Measurements from ENCODE around the gene PITPNC1.

- TF ChIP-seq CTCF (IDR thresholded peaks at IDR 0.05): no peak
- TF ChIP-seq POLR2A (IDR thresholded peaks at IDR 0.05): no peak
Measured at GRCh38 chr17:67687511-67687910, 310.4 kb downstream of the PITPNC1 start.

Measured in uterus (tissue), 2 donors.